Dendritic cell treated with granulocyte-macrophage colony-stimulating factor and Interleukin-4, amounts not matched to agents 40 ng/mL and 50 ng/mL, for 4 days (primary cell): ENCODE data around the gene PLCH1.

ENCODE experiments used
- H3K27ac Mint-ChIP-seq: one replicate; pipeline ENCODE4 v1.8.0; 2022; ENCODE audit warnings: mild to moderate bottlenecking, mixed read lengths
- H3K27me3 Mint-ChIP-seq: one replicate; pipeline ENCODE4 v1.8.0; 2022; ENCODE audit warnings: mild to moderate bottlenecking, mixed read lengths
- H3K36me3 Mint-ChIP-seq: one replicate; pipeline ENCODE4 v1.8.0; 2022; ENCODE audit warnings: low read depth, mixed read lengths
- H3K4me1 Mint-ChIP-seq: one replicate; pipeline ENCODE4 v1.8.0; 2022; ENCODE audit warnings: low read depth, mixed read lengths
- H3K4me3 Mint-ChIP-seq: one replicate; pipeline ENCODE4 v1.8.0; 2022; ENCODE audit warnings: mild to moderate bottlenecking, moderate library complexity, mixed read lengths
- H3K9me3 Mint-ChIP-seq: one replicate; pipeline ENCODE4 v1.8.0; 2022; ENCODE audit warnings: mixed read lengths
- intact Hi-C: fragments of 100-400 bp; cut with micrococcal nuclease; formaldehyde crosslinking; loops from one replicate; pipeline ENCODE4 v1.15.0; 2022

PLCH1 gene

GRCh38 chr3:155335724-155336354 is 409.0 kb downstream of the PLCH1 start:
- Mint-ChIP-seq H3K4me1 (no peaks in the 10 kb centered on the region), H3K27me3 (no peaks in the 10 kb centered on the region), H3K9me3 (no peaks in the 10 kb centered on the region), H3K27ac (no peak overlapping the region), H3K4me3 (no peak overlapping the region), H3K36me3 (no peaks in the 10 kb centered on the region)
- intact Hi-C loops, result no loop called here

- no peaks in the 10 kb centered on the region for H3K36me3 Mint-ChIP-seq
- H3K4me3 Mint-ChIP-seq, result no peak overlapping the region
- H3K4me1 Mint-ChIP-seq, result no peaks in the 10 kb centered on the region
- H3K27ac Mint-ChIP-seq, result no peak overlapping the region
- intact Hi-C loops, result no loop called here
- H3K27me3 Mint-ChIP-seq, result no peaks in the 10 kb centered on the region
- H3K9me3 Mint-ChIP-seq, result no peaks in the 10 kb centered on the region
These were observed 409.8 kb downstream of the PLCH1 start for GRCh38 chr3:155334914-155335723.

GRCh38 chr3:155334215-155334913 is 410.5 kb downstream of the PLCH1 start:
- no peak overlapping the region for H3K4me3 Mint-ChIP-seq
- no peaks in the 10 kb centered on the region for H3K4me1 Mint-ChIP-seq
- no peaks in the 10 kb centered on the region for H3K9me3 Mint-ChIP-seq
- intact Hi-C loops, result no loop called here
- H3K27ac Mint-ChIP-seq, result no peak overlapping the region
- H3K27me3 Mint-ChIP-seq, result no peaks in the 10 kb centered on the region
- no peaks in the 10 kb centered on the region for H3K36me3 Mint-ChIP-seq

- H3K4me3 Mint-ChIP-seq, result no peak overlapping the region
- no peaks in the 10 kb centered on the region for H3K4me1 Mint-ChIP-seq
- H3K9me3 Mint-ChIP-seq, result no peaks in the 10 kb centered on the region
- no peak overlapping the region for H3K27ac Mint-ChIP-seq
- H3K27me3 Mint-ChIP-seq, result no peaks in the 10 kb centered on the region
- no peaks in the 10 kb centered on the region for H3K36me3 Mint-ChIP-seq
- intact Hi-C loops, result no loop called here
These were observed 412.2 kb downstream of the PLCH1 start for GRCh38 chr3:155332716-155333115.

DNA sequence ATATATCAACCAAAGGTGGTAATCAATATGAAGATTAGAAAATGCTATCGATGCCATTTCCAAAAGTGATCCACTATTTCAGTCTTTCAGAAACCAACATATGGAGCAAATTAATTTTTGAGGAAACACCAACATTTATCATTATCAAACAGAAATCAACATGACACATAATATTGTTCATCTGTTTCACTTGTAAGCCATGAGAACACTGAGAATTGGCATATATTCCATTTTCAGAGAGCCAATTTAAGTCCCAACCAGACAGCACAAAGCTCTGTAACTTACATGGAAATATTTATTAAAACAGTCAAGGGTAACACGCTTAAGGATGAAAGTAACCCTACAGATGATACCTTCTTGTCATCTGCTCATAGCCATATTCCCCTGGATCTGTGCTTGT is 413.8 kb downstream of the PLCH1 start:
- Mint-ChIP-seq H3K4me1 (no peaks in the 10 kb centered on the region), H3K4me3 (no peak overlapping the region), H3K27ac (no peak overlapping the region), H3K36me3 (no peaks in the 10 kb centered on the region), H3K9me3 (no peaks in the 10 kb centered on the region), H3K27me3 (no peaks in the 10 kb centered on the region)
- intact Hi-C loops, result no loop called here

- H3K36me3 Mint-ChIP-seq, result no peaks in the 10 kb centered on the region
- H3K4me3 Mint-ChIP-seq, result no peak overlapping the region
- intact Hi-C loops, result no loop called here
- no peak overlapping the region for H3K27ac Mint-ChIP-seq
- no peaks in the 10 kb centered on the region for H3K4me1 Mint-ChIP-seq
- H3K27me3 Mint-ChIP-seq, result no peaks in the 10 kb centered on the region
- H3K9me3 Mint-ChIP-seq, result no peaks in the 10 kb centered on the region
These were observed 414.5 kb downstream of the PLCH1 start for GRCh38 chr3:155330370-155330769.

DNA sequence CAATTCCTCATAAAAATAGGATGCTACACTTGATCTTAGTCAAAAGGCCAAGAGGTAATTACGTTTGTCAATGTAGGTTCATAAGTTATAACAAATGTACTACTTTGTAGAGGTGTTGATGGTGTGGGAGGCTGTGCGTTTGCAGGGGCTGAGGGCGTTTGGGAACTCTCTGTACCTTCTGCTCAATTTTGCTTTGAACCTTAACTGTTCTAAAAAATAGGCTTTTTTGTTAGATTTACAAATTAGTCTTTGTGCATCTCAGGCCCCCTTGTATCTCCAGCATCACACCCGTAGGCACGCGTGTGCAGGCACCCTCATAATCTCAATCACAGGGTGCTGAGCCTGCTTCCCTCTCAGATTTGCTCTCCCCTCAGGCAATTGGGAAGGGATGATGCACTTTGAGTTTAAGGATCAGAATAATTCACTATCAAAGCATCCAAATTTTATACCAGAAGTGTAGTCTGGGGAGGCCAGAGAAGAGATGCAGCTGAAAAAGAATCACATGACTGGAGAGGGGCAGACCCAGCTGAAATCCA is 415.3 kb downstream of the PLCH1 start:
- Mint-ChIP-seq H3K27me3 (no peaks in the 10 kb centered on the region), H3K9me3 (no peaks in the 10 kb centered on the region), H3K27ac (no peak overlapping the region), H3K4me1 (no peaks in the 10 kb centered on the region), H3K36me3 (no peaks in the 10 kb centered on the region), H3K4me3 (no peak overlapping the region)
- intact Hi-C loops, result loop anchor here (10.0 kb wide), 1 partner anchor 425 kb away; no protein-coding TSS in a partner anchor

DNA sequence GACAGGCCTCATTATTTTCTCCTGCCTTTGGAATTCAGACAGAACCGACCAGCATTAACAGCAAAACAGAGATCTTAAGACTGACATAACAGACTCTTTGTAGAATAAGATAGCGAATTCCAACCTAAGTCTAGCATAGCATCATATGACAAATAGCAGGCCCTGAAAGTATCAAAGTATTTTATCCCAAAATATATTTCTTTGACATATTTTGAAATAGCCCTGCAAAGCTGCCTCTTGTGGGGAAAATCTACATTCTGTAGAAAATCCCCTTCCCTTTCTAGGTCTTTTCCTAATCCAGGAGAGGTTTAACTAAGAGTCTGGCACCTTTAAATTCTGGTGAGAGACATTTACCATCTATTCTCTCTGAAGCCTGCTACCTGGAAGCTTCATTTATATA is 417.0 kb downstream of the PLCH1 start:
- no peak overlapping the region for H3K4me3 Mint-ChIP-seq
- H3K27ac Mint-ChIP-seq, result no peak overlapping the region
- no peaks in the 10 kb centered on the region for H3K27me3 Mint-ChIP-seq
- intact Hi-C loops, result loop anchor here (10.0 kb wide), 1 partner anchor 423 kb away; no protein-coding TSS in a partner anchor
- H3K36me3 Mint-ChIP-seq, result no peaks in the 10 kb centered on the region
- no peaks in the 10 kb centered on the region for H3K4me1 Mint-ChIP-seq
- H3K9me3 Mint-ChIP-seq, result no peaks in the 10 kb centered on the region

DNA sequence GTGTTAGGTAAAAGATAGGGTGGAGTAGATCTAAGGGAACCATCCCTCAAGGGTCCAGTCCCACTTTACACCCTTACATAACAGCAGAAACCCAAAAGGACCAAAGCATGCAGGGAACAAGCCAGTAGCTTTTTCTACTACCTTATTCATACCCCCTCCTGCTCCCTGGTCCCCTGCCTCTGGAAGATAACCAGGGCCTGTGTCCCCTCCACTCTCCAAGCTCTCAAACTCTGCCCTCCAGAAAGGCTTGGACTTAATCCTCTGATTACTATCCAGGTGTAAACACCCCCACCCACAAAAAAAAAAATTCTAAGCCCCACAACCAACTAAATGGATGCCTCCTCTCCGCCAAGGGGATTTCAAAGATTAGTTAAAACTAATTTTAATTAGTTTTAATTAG is 417.4 kb downstream of the PLCH1 start:
- intact Hi-C loops, result loop anchor here (10.0 kb wide), 1 partner anchor 423 kb away; no protein-coding TSS in a partner anchor
- Mint-ChIP-seq H3K27ac (no peak overlapping the region), H3K4me1 (no peaks in the 10 kb centered on the region), H3K4me3 (no peak overlapping the region), H3K9me3 (no peaks in the 10 kb centered on the region), H3K27me3 (no peaks in the 10 kb centered on the region), H3K36me3 (no peaks in the 10 kb centered on the region)

GRCh38 chr3:155326901-155327300 is 418.0 kb downstream of the PLCH1 start:
- no peaks in the 10 kb centered on the region for H3K27me3 Mint-ChIP-seq
- H3K27ac Mint-ChIP-seq, result no peak overlapping the region
- intact Hi-C loops, result loop anchor here (10.0 kb wide), 1 partner anchor 422 kb away; no protein-coding TSS in a partner anchor
- no peaks in the 10 kb centered on the region for H3K9me3 Mint-ChIP-seq
- H3K4me1 Mint-ChIP-seq, result no peaks in the 10 kb centered on the region
- H3K4me3 Mint-ChIP-seq, result no peak overlapping the region
- H3K36me3 Mint-ChIP-seq, result no peaks in the 10 kb centered on the region

DNA sequence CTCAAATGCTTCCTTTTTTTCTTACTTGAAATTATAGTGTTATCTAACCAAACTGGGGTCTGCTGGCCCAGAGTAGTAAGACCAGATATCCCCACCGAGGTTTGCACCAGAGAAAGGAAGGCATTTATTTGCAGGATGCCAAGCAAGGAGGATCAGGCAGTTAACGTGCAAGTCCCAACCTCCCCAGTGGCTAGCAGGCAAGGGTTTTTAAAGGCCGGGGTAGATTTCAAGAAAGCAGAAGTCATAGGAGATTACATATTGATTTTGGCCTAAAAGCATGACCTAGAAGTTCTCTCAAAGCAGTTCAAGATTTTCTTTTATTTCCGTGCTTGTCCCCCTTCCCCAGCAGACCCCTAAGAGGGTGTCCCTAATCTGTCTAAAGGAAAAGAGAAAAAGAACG is 418.6 kb downstream of the PLCH1 start:
- Mint-ChIP-seq H3K9me3 (no peaks in the 10 kb centered on the region), H3K27ac (no peak overlapping the region), H3K4me1 (no peaks in the 10 kb centered on the region), H3K27me3 (no peaks in the 10 kb centered on the region), H3K36me3 (no peaks in the 10 kb centered on the region), H3K4me3 (no peak overlapping the region)
- intact Hi-C loops, result loop anchor here (10.0 kb wide), 1 partner anchor 421 kb away; no protein-coding TSS in a partner anchor
